ENCODE results near the gene DNAJB6. TPM values are rescaled to one million over a fixed set of nuclear protein-coding genes. Genes with fewer than 3 reads are reported as not detected.

DNAJB6 gene
- total and polyA plus RNA-seq, 2 experiments from 2014 or later = 139 to 187 TPM

DNA sequence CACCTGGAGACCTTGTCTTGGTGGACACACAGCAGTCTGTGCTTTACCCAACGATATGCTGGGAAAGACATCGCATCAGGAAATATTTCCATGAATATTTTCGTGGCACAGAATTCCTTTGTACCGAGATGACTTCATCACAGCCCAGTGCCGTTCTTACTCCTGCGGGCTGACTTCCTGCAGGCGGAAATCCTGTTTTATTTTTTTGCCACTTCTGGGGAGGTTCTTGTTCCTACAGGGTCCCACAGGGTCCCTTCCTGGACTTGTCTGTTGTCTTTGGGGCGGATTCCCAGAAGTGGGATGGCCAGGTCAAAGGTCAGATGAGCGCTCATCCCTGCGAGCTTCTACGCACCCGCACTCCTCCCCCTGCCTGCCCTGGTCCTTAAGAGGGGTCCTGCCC, 86.5 kb downstream of the DNAJB6 start:
- 64 to 66% methylated on average over 12 of the region's 12 CpGs for WGBS, 2 experiments (ENCODE audit: low coverage in 1 of 2, low lambda C conversion rate in 2 of 2, missing lambda C conversion rate in 2 of 2)
- H3K9ac ChIP-seq = no peak overlapping the region

DNA sequence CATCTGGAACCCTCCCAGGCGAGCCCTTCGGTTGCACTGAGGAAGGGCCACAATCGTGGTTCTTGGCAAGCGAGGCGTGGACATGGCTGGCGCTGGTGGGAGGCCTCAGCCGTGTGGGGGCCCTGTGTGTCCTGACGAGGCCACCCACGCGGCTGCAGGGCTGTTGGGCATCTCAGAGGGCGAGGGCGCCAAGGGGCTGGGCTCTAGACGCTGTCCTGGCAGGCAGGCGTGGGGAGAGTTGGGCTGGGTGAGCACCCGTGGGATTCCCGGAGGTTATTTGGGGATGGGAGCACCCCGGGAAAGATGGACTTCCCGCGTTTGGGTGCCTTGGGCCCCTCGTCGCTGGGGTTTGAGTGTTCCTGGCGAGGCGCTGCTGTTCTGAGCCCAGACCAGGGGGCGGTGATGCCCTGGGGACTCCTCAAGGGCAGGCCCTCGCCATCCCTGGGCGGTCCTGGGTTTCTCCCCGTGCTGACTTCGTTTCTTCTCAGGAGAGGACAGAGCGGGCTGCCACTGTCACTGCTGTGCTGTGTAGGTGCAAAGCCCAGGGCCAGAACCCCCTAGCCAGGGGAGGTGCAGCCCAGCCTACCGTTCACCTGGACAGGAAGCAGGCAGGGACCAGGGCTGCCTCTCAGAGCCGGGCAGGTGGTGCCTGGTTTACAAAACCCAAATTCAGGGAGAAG, 87.2 kb downstream of the DNAJB6 start:
- no peak overlapping the region for H3K27ac ChIP-seq
- no peaks in the 10 kb centered on the region for H3F3A ChIP-seq (ENCODE audit: insufficient read depth)
- in situ Hi-C loops (cut with MboI) = no loop called here
- 84% methylated on average over 31 of the region's 31 CpGs for WGBS, 2 experiments (ENCODE audit: low coverage in 1 of 2, low lambda C conversion rate in 2 of 2, missing lambda C conversion rate in 2 of 2)
- H3K4me3 ChIP-seq = no peak overlapping the region
- DNase-seq = no peak
- TF ChIP-seq EZH2 (IDR thresholded peaks at IDR 0.05; ENCODE audit: insufficient read depth, poor library complexity, severe bottlenecking) (no peak), EZH2phosphoT487 (IDR thresholded peaks at IDR 0.05; ENCODE audit: insufficient read depth, low read depth) (no peak)
- H3K36me3 ChIP-seq (ENCODE audit: low read depth) = no peaks in the 10 kb centered on the region; the same call in 1 of the 2 replicates
- no peak overlapping the region for H3K4me2 ChIP-seq (ENCODE audit: unreplicated experiment)
- H3K79me2 ChIP-seq (ENCODE audit: insufficient read depth) = no peaks in the 10 kb centered on the region
- H2AFZ ChIP-seq = no peak overlapping the region
- H4K20me1 ChIP-seq (ENCODE audit: insufficient read depth) = no peaks in the 10 kb centered on the region
- no peaks in the 10 kb centered on the region for H3K9me3 ChIP-seq (ENCODE audit: low read depth)
- H3K9me2 ChIP-seq (ENCODE audit: insufficient read depth) = no peaks in the 10 kb centered on the region
- no peaks in the 10 kb centered on the region for H3K27me3 ChIP-seq (replicated peaks; ENCODE audit: insufficient read depth)
- no peak overlapping the region for H3K9ac ChIP-seq
- H3K4me1 ChIP-seq (ENCODE audit: insufficient read depth) = no peaks in the 10 kb centered on the region

More for the DNA sequence above, 86.5 kb downstream of the DNAJB6 start:
- Histone ChIP-seq H2AFZ (no peak overlapping the region), H3K27me3 (replicated peaks; ENCODE audit: insufficient read depth) (no peaks in the 10 kb centered on the region), H3K4me3 (no peak overlapping the region), H3K36me3 (ENCODE audit: low read depth) (no peaks in the 10 kb centered on the region; the same call in 1 of the 2 replicates), H3K4me2 (ENCODE audit: unreplicated experiment) (no peak overlapping the region), H4K20me1 (ENCODE audit: insufficient read depth) (no peaks in the 10 kb centered on the region), H3F3A (ENCODE audit: insufficient read depth) (no peaks in the 10 kb centered on the region), H3K79me2 (ENCODE audit: insufficient read depth) (no peaks in the 10 kb centered on the region), H3K4me1 (ENCODE audit: insufficient read depth) (no peaks in the 10 kb centered on the region), H3K27ac (no peak overlapping the region), H3K9me2 (ENCODE audit: insufficient read depth) (no peaks in the 10 kb centered on the region), H3K9me3 (ENCODE audit: low read depth) (no peaks in the 10 kb centered on the region)
- no peak for DNase-seq
- in situ Hi-C loops (cut with MboI) = no loop called here
- no peak for TF ChIP-seq EZH2phosphoT487 (IDR thresholded peaks at IDR 0.05; ENCODE audit: insufficient read depth, low read depth)
- TF ChIP-seq EZH2 (IDR thresholded peaks at IDR 0.05; ENCODE audit: insufficient read depth, poor library complexity, severe bottlenecking) = no peak

DNA sequence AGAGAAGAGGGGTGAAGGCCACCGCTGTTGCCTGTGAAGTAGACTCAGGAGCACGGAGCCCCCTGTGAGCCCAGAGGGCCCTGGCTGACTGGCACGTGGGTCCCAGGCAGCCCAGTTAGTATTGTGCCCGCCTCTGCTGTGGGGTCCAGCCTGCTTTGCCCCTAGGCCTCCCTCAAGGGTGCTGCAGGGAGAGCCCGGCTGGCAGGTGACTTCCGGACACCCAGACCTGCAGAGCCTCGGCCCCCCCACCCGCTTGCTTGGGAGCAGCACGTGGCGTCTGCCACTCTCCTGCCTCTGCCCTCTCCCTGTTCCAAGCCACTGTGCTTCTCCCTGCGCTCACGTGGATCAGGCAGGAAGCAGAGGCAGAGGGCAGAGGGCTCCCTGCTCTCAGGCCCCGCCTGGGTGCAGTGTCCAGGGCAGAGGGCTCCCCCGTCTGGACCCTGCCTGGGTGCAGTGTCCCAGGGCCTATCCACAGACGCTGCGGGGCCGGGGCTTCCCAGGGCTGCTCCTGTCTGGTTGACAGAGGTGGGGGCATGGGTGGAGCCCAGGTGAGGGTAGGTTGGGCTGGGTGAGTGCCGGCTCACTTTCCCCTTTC, 88.4 kb downstream of the DNAJB6 start:
- WGBS, 2 experiments (ENCODE audit: low coverage in 1 of 2, low lambda C conversion rate in 2 of 2, missing lambda C conversion rate in 2 of 2) = 44 to 52% methylated on average over 14 to 17 of the region's 18 CpGs
- H3K27ac ChIP-seq = no peak overlapping the region
- no peaks in the 10 kb centered on the region for H3F3A ChIP-seq (ENCODE audit: insufficient read depth)
- in situ Hi-C loops (cut with MboI) = no loop called here
- no peak overlapping the region for H3K9ac ChIP-seq
- no peak for DNase-seq
- no peaks in the 10 kb centered on the region for H3K9me2 ChIP-seq (ENCODE audit: insufficient read depth)
- no peaks in the 10 kb centered on the region for H3K9me3 ChIP-seq (ENCODE audit: low read depth)
- H3K36me3 ChIP-seq (ENCODE audit: low read depth) = no peaks in the 10 kb centered on the region; the same call in 1 of the 2 replicates
- no peaks in the 10 kb centered on the region for H3K4me1 ChIP-seq (ENCODE audit: insufficient read depth)
- no peaks in the 10 kb centered on the region for H4K20me1 ChIP-seq (ENCODE audit: insufficient read depth)
- no peaks in the 10 kb centered on the region for H3K27me3 ChIP-seq (replicated peaks; ENCODE audit: insufficient read depth)
- no peak overlapping the region for H2AFZ ChIP-seq
- no peak overlapping the region for H3K4me3 ChIP-seq
- H3K79me2 ChIP-seq (ENCODE audit: insufficient read depth) = no peaks in the 10 kb centered on the region
- TF ChIP-seq EZH2phosphoT487 (IDR thresholded peaks at IDR 0.05; ENCODE audit: insufficient read depth, low read depth) (no peak), EZH2 (IDR thresholded peaks at IDR 0.05; ENCODE audit: insufficient read depth, poor library complexity, severe bottlenecking) (no peak)
- no peak overlapping the region for H3K4me2 ChIP-seq (ENCODE audit: unreplicated experiment)

DNA sequence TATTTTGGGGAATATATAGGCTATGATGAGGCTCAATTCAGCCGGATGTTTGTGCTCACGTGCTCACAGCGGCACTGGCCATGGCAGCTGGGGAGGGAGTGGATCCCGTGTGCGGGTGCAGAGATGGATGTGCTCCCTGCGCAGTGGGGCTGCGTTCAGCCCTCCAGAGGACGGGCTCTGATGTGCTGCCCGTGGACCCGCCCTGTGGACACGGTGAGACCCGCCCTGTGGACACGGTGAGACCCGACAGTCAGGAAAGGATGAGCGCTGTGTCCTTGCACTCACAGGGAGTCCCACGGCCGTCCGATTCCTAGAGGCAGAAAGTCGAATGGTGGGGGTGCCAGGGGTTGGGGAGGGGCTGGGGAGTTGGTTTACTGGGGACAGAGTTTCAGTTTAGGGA, 89.0 kb downstream of the DNAJB6 start:
- no peaks in the 10 kb centered on the region; the same call in 1 of the 2 replicates for H3K36me3 ChIP-seq (ENCODE audit: low read depth)
- in situ Hi-C loops (cut with MboI) = no loop called here
- no peak overlapping the region for H3K9ac ChIP-seq
- no peak overlapping the region for H3K4me3 ChIP-seq
- no peaks in the 10 kb centered on the region for H3K4me1 ChIP-seq (ENCODE audit: insufficient read depth)
- H2AFZ ChIP-seq = no peak overlapping the region
- no peaks in the 10 kb centered on the region for H4K20me1 ChIP-seq (ENCODE audit: insufficient read depth)
- TF ChIP-seq EZH2phosphoT487 (IDR thresholded peaks at IDR 0.05; ENCODE audit: insufficient read depth, low read depth) (no peak), EZH2 (IDR thresholded peaks at IDR 0.05; ENCODE audit: insufficient read depth, poor library complexity, severe bottlenecking) (no peak)
- no peak for DNase-seq
- no peak overlapping the region for H3K4me2 ChIP-seq (ENCODE audit: unreplicated experiment)
- 77 to 82% methylated on average over 14 to 19 of the region's 19 CpGs for WGBS, 2 experiments (ENCODE audit: low coverage in 1 of 2, low lambda C conversion rate in 2 of 2, missing lambda C conversion rate in 2 of 2)
- H3K79me2 ChIP-seq (ENCODE audit: insufficient read depth) = no peaks in the 10 kb centered on the region
- H3F3A ChIP-seq (ENCODE audit: insufficient read depth) = no peaks in the 10 kb centered on the region
- H3K27ac ChIP-seq = no peak overlapping the region
- no peaks in the 10 kb centered on the region for H3K9me3 ChIP-seq (ENCODE audit: low read depth)
- H3K27me3 ChIP-seq (replicated peaks; ENCODE audit: insufficient read depth) = no peaks in the 10 kb centered on the region
- H3K9me2 ChIP-seq (ENCODE audit: insufficient read depth) = no peaks in the 10 kb centered on the region
